K562 (cell line): Measurements from ENCODE around the gene COX20. TPM values are rescaled to one million over a fixed set of nuclear protein-coding genes. Genes with fewer than 3 reads are reported as not detected.

Experiments used
- ATAC-seq: fragments of 200-7000 bp; cut with Tn5 transposase; 3 replicates; pipeline ENCODE4 v1.9.1; 2020; ENCODE audit warnings: moderate library complexity
- BruUV-seq: library from RNA; stranded (reverse); fragments of 400-500 nt; replicated peaks from 2 replicates; lab custom pipeline; 2021; lab: Mats Ljungman, UMichigan
- CTCF ChIA-PET: fragments of 300-600 bp; formaldehyde crosslinking; extraction: SDS; loops from one replicate; lab custom pipeline; 2021; ENCODE audit warnings: low intra/inter-chr PET ratio; lab: Yijun Ruan, JAX
- POLR2A ChIA-PET: fragments of 300-600, 350-650 bp; sonication (Branson Sonifier 250); formaldehyde crosslinking; extraction: SDS; loops from one replicate; lab custom pipeline; 2021; ENCODE audit warnings: antibody characterized with exemption, inconsistent platforms; lab: Yijun Ruan, JAX
- DNase-seq, 4 experiments: peaks; one replicate each; pipeline versions ENCODE4 v3.0.0 to v3.0.0-alpha.2; 2011 to 2018; ENCODE audit warnings: low spot score in 3 of 4, mixed read lengths in 3 of 4; ENCODE audit errors: extremely low read depth in 1 of 4
- FAIRE-seq: peaks from 2 replicates; lab custom pipeline; 2011; peaks lifted over from hg19 to GRCh38; lab: Jason Lieb, UNC
- H2AFZ ChIP-seq: 2 replicates; pipeline ENCODE4 v1.6.0; 2011; ENCODE audit warnings: low read depth, low read length, control low read depth, inconsistent platforms
- H3K27ac ChIP-seq: fragments of 200-600 bp; 3 replicates; pipeline ENCODE4 v1.8.0; 2011; ENCODE audit warnings: low read depth, mild to moderate bottlenecking, control low read depth, inconsistent platforms, low read length, moderate library complexity, mixed read lengths; ENCODE audit errors: extremely low read depth
- H3K27me3 ChIP-seq, 2 experiments: fragments of 300-600 bp in 1 of 2; 2 replicates in 1 of 2; 3 replicates in 1 of 2; pipeline versions ENCODE4 v1.6.0 to v1.8.0; 2011; ENCODE audit warnings: inconsistent platforms in 2 of 2, low read length in 2 of 2, mild to moderate bottlenecking in 1 of 2, mixed read lengths in 1 of 2, moderate library complexity in 1 of 2; ENCODE audit not compliant: control insufficient read depth in 2 of 2, insufficient read depth in 2 of 2
- H3K36me3 ChIP-seq: fragments of 300-600 bp; 3 replicates; pipeline ENCODE4 v1.8.0; 2011; ENCODE audit warnings: mild to moderate bottlenecking, low read length, inconsistent platforms; ENCODE audit not compliant: control insufficient read depth, insufficient read depth
- H3K4me1 ChIP-seq, 2 experiments: fragments of 200-600 bp in 1 of 2; replicated peaks in 1 of 2; 2 replicates in 1 of 2; 3 replicates in 1 of 2; pipeline versions ENCODE4 v1.5.1 to v1.8.0; 2011; ENCODE audit warnings: inconsistent platforms in 2 of 2, low read length in 2 of 2, mild to moderate bottlenecking in 1 of 2, mixed read lengths in 1 of 2, moderate library complexity in 1 of 2; ENCODE audit not compliant: control insufficient read depth in 2 of 2, insufficient read depth in 2 of 2
- H3K4me2 ChIP-seq: 2 replicates; pipeline ENCODE4 v1.6.1; 2011; ENCODE audit warnings: low read length, control low read depth, inconsistent platforms, mixed read lengths; ENCODE audit not compliant: insufficient read depth
- H3K4me3 ChIP-seq: fragments of 200-600 bp; sonication (generic), shearing (Covaris generic); 2 replicates; pipeline ENCODE4 v1.5.1; 2016; ENCODE audit warnings: control low read depth, inconsistent platforms
- H3K79me2 ChIP-seq: fragments of 200-600 bp; 3 replicates; pipeline ENCODE4 v1.8.0; 2011; ENCODE audit warnings: low read length, inconsistent platforms; ENCODE audit not compliant: control insufficient read depth, insufficient read depth
- H3K9ac ChIP-seq, 2 experiments: 2 replicates each; pipeline versions ENCODE4 v1.6.0 to v1.6.1; 2011; ENCODE audit warnings: low read depth in 2 of 2, low read length in 2 of 2, control low read depth in 1 of 2, inconsistent platforms in 1 of 2, mild to moderate bottlenecking in 1 of 2, mixed read lengths in 1 of 2; ENCODE audit not compliant: insufficient read depth in 1 of 2
- H3K9me1 ChIP-seq: one replicate; pipeline ENCODE4 v1.6.0; 2011; ENCODE audit warnings: inconsistent platforms, mild to moderate bottlenecking, low read length, moderate library complexity; ENCODE audit not compliant: control insufficient read depth, insufficient read depth
- H3K9me3 ChIP-seq: replicated peaks from 2 replicates; pipeline ENCODE4 v1.5.1; 2011; ENCODE audit warnings: low read depth, low read length, inconsistent platforms; ENCODE audit not compliant: control insufficient read depth, insufficient read depth
- H4K20me1 ChIP-seq: replicated peaks from 2 replicates; pipeline ENCODE4 v1.6.1; 2011; ENCODE audit warnings: low read length, inconsistent platforms, mixed read lengths; ENCODE audit not compliant: control insufficient read depth, insufficient read depth
- ASH1L ChIP-seq: fragments of 450-650 bp; IDR thresholded peaks from 2 replicates; pipeline ENCODE4 v1.6.1; 2018; ENCODE audit warnings: borderline replicate concordance, mild to moderate bottlenecking, low read depth; ENCODE audit not compliant: partially characterized antibody
- FUS ChIP-seq: fragments of 200-400 bp; formaldehyde crosslinking; optimal IDR thresholded peaks from 2 replicates; pipeline ENCODE3; 2017; ENCODE audit warnings: low read depth, low read length
- HMGN3 ChIP-seq: IDR thresholded peaks from 2 replicates; pipeline ENCODE4 v1.6.1; 2011; ENCODE audit warnings: borderline replicate concordance, low read depth, mild to moderate bottlenecking, mixed read lengths, low read length; ENCODE audit not compliant: insufficient read length; ENCODE audit errors: extremely low read depth
- REST ChIP-seq, 2 experiments: fragments of 450-650 bp; formaldehyde crosslinking in 1 of 2; IDR thresholded peaks; 2 replicates each; pipeline versions ENCODE4 v1.4.0 to v1.6.1; 2014 to 2020; ENCODE audit warnings: mild to moderate bottlenecking in 2 of 2, borderline replicate concordance in 1 of 2, low read depth in 1 of 2
- ZBTB26 ChIP-seq: fragments of 450-650 bp; formaldehyde crosslinking; IDR thresholded peaks from 2 replicates; pipeline ENCODE4 v1.4.0; 2022; ENCODE audit warnings: missing genetic modification characterization
- ZKSCAN1 ChIP-seq: fragments of 150-350 bp; IDR thresholded peaks from 2 replicates; pipeline ENCODE4 v1.6.1; 2016; ENCODE audit warnings: low read depth, low read length
- ZNF444 ChIP-seq: fragments of 250-450 bp; sonication (Bioruptor Pico); IDR thresholded peaks from 2 replicates; pipeline ENCODE4 v1.4.0; 2020; ENCODE audit warnings: mild to moderate bottlenecking, moderate library complexity
- WGBS: fragments of 100-300 bp; shearing (Covaris generic); methylation state at CpG from one replicate; pipeline ENCODE4 v1.1.6; 2016; ENCODE audit warnings: low coverage, mixed read lengths; ENCODE audit not compliant: insufficient coverage; ENCODE audit errors: missing lambda C conversion rate; 5-methylcytosine and 5-hydroxymethylcytosine counted together
- in situ Hi-C: fragments of 300-500 bp; cut with MboI; formaldehyde crosslinking; loops from 4 replicates; pipeline ENCODE4 v1.15.0; 2018; ENCODE audit warnings: inconsistent platforms, mixed read lengths
- intact Hi-C: fragments of 100-400 bp; cut with micrococcal nuclease; formaldehyde crosslinking; loops from 2 replicates; pipeline ENCODE4 v1.14.2; 2022
- polyA plus RNA-seq, 8 experiments: library from polyadenylated mRNA; depleted of rRNA in 4 of 8; stranded (reverse) in 5 of 8; unstranded in 3 of 8; fragments of >200 nt; fragmentation: Nextera tagmentation in 2 of 8; fragmentation: Illumina TruSeq in 1 of 8; extraction: Ambion mirVana in 2 of 8; extraction: Trizol in 1 of 8; gene quantifications; 2 replicates each; pipeline versions ENCODE4 v1.2.1 to v1.2.3, GENCODE V29; 2011 to 2014; ENCODE audit warnings: inconsistent platforms in 1 of 8, missing spikeins in 1 of 8
- total RNA-seq, 7 experiments: library from RNA; depleted of rRNA in 6 of 7; stranded (reverse); fragments of >200 nt in 6 of 7; fragmentation: Illumina TruSeq in 2 of 7; extraction: Trizol in 2 of 7; gene quantifications; 2 replicates each; pipeline versions ENCODE4 v1.2.1 to v1.2.3, GENCODE V29; 2011 to 2021; ENCODE audit warnings: low replicate concordance in 1 of 7
- TF ChIP-seq, protein P1 (sequence below): fragments of 250-450 bp; sonication (Bioruptor Pico); IDR thresholded peaks from 2 replicates; pipeline ENCODE4 v1.8.0; 2021; ENCODE audit warnings: moderate library complexity, mild to moderate bottlenecking, inconsistent platforms
- TF ChIP-seq, protein P2 (sequence below): fragments of 450-650 bp; formaldehyde crosslinking; IDR thresholded peaks from 2 replicates; pipeline ENCODE4 v1.4.0; 2020; ENCODE audit warnings: mild to moderate bottlenecking, moderate library complexity

Gene COX20
- total and polyA plus RNA-seq, 9 of the 15 experiments (the other 6 are each of a cell fraction or from before 2014, with no cell fraction given) = 41.5 to 192 (median 84.3) TPM

DNA sequence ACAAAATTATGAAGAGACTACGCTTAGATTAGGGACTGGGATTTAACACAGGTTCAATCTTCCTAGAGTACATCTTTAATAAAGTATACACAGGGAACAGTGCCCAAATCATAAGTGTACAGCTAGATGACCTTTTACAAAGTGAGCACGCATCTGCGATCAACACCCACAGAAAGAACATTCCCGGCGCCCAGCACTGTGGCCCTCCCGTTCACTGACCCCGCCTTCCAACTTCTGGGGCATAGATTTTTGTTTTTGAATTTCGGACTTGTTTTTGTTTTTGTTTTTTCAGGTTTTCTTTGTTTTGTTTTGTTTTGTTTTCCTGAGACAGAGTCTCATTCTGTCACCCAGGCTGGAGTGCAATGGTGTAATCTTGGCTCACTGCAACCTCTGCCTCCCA is 30.6 kb upstream of the COX20 start:
- FAIRE-seq = no peak
- H3K36me3 ChIP-seq = no peaks in the 10 kb centered on the region
- BruUV-seq = no TSS peak
- H3K27me3 ChIP-seq = peaks cover 42 to 72% of the 10 kb centered on the region in 2 experiments
- H3K4me1 ChIP-seq = no peaks in the 10 kb centered on the region; a peak in 2 of 5 replicates
- H3K9me1 ChIP-seq = no peaks in the 10 kb centered on the region
- TF ChIP-seq ASH1L (no peak), HMGN3 (no peak), FUS (no peak), ZBTB26 (no peak), ZKSCAN1 (no peak), ZNF444 (no peak), REST (IDR thresholded peaks at IDR 0.05; ENCODE audit: borderline replicate concordance) (no peak), REST (CRISPR knock-in tag; IDR thresholded peaks at IDR 0.05; ENCODE audit: low read depth) (no peak)
- TF ChIP-seq, protein P1, sequence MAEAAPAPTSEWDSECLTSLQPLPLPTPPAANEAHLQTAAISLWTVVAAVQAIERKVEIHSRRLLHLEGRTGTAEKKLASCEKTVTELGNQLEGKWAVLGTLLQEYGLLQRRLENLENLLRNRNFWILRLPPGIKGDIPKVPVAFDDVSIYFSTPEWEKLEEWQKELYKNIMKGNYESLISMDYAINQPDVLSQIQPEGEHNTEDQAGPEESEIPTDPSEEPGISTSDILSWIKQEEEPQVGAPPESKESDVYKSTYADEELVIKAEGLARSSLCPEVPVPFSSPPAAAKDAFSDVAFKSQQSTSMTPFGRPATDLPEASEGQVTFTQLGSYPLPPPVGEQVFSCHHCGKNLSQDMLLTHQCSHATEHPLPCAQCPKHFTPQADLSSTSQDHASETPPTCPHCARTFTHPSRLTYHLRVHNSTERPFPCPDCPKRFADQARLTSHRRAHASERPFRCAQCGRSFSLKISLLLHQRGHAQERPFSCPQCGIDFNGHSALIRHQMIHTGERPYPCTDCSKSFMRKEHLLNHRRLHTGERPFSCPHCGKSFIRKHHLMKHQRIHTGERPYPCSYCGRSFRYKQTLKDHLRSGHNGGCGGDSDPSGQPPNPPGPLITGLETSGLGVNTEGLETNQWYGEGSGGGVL (CRISPR knock-in tag) = no peak
- TF ChIP-seq, protein P2, sequence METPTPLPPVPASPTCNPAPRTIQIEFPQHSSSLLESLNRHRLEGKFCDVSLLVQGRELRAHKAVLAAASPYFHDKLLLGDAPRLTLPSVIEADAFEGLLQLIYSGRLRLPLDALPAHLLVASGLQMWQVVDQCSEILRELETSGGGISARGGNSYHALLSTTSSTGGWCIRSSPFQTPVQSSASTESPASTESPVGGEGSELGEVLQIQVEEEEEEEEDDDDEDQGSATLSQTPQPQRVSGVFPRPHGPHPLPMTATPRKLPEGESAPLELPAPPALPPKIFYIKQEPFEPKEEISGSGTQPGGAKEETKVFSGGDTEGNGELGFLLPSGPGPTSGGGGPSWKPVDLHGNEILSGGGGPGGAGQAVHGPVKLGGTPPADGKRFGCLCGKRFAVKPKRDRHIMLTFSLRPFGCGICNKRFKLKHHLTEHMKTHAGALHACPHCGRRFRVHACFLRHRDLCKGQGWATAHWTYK (CRISPR knock-in tag) = no peak
- DNase-seq = no peak
- H3K4me2 ChIP-seq = no peak overlapping the region
- intact Hi-C loops (no loop called here), in situ Hi-C loops (no loop called here)
- H3K79me2 ChIP-seq = no peaks in the 10 kb centered on the region
- WGBS = 15% methylated on average over 8 of the region's 8 CpGs
- no peaks in the 10 kb centered on the region for H3K9me3 ChIP-seq
- no peaks in the 10 kb centered on the region for H4K20me1 ChIP-seq
- CTCF ChIA-PET = no interaction called here
- no peak for ATAC-seq
- POLR2A ChIA-PET = no interaction called here
- H3K4me3 ChIP-seq = no peak overlapping the region
- H3K9ac ChIP-seq = no peak overlapping the region
- no peak overlapping the region for H2AFZ ChIP-seq
- H3K27ac ChIP-seq = no peak overlapping the region
